Measurements from ENCODE around the gene SSNA1. TPM values are rescaled to one million over a fixed set of nuclear protein-coding genes. Genes with fewer than 3 reads are reported as not detected.

The SSNA1 gene
- total RNA-seq, 1 donor from 2014 or later: 57.3 TPM

DNA sequence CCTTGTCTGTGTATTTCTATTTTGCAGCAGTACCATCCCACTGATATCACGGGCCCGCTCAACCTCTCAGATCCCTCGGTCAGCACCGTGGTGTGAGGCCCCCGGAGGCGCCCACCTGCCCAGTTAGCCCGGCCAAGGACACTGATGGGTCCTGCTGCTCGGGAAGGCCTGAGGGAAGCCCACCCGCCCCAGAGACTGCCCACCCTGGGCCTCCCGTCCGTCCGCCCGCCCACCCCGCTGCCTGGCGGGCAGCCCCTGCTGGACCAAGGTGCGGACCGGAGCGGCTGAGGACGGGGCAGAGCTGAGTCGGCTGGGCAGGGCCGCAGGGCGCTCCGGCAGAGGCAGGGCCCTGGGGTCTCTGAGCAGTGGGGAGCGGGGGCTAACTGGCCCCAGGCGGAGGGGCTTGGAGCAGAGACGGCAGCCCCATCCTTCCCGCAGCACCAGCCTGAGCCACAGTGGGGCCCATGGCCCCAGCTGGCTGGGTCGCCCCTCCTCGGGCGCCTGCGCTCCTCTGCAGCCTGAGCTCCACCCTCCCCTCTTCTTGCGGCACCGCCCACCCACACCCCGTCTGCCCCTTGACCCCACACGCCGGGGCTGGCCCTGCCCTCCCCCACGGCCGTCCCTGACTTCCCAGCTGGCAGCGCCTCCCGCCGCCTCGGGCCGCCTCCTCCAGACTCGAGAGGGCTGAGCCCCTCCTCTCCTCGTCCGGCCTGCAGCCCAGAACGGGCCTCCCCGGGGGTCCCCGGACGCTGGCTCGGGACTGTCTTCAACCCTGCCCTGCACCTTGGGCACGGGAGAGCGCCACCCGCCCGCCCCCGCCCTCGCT lies 20.5 kb upstream of the SSNA1 start:
- no peak for DNase-seq

GRCh38 chr9:137168573-137168903 lies 19.9 kb upstream of the SSNA1 start:
- no peak for DNase-seq

DNA sequence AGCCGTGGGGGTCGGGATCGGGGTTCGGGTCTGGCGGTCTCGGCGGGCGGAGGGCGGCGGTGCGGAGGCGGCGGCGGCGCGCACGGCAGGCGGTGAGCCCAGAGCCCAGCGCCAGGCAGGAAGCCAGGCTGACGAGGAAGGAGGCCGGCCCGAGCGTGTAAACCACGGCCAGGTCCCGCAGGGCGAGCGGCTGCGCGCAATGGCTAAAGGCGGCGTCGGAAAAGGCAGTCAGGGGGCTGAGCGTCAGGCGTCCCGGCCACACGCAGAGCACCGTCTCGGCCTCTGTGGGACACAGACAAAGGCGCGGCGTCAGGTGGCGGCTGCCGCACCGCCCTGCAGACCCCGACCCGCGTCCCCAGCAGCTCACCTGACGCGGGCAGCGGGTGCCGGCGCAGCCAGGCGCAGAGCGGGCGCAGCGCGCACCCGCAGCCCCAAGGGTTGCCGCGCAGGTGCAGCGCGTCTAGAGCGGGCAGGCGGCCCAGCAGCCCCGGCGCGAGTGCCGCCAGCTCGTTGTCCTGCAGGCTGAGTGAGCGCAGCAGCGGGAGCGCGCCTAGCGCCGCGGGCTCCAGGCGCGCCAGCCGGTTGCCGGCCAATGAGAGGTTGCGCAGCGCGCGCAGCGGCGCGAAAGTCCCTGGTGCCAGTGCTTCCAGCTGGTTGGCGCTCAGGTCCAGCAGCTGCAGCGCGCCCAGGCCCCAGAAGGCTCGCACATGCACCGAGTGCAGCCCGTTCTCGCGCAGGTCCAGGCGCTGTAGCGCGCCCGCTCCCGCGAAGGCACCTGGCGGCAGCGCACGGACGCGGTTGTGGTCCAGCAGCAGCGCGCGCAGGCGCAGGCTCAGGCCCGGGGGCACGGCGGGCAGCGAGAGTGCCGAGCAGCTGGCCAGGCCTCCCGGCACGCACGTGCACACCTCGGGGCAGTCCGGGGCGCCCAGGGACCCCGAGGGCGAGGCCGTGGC lies 19.3 kb upstream of the SSNA1 start:
- peak; percentile 62 for DNase-seq

DNA sequence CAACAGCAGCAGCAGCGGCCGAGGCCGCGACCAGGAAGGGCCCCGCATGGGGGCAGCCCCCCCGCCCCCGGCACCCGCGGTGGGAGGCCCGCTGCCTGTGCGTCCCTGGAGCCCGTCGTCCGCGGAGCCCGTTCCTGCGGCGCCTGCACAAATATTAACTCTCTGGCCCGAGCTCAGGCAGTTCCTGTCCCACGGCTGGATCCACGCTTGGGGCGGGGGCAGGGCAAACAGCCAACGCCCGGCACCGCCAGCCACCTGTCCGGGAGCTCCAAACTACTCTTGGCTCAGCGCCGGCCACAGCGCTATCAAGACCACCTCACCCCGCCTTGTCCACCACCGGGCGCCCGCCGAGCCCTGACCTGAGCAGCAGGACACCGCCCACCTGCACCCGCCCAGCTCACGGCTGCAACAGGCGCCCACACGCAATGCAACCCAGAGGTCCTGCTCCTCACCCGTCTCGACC lies 18.5 kb upstream of the SSNA1 start, which contains the start of gene LRRC26:
Gene LRRC26 (minus strand): TSS at position 156 of the 463 bp plus-strand sequence. CDS start 108 bp downstream, at position 48.
- DNase-seq: no peak

- no peak for DNase-seq
Observed at GRCh38 chr9:137170486-137171148, 17.9 kb upstream of the SSNA1 start.

GRCh38 chr9:137171149-137171900 lies 17.2 kb upstream of the SSNA1 start:
- no peak for DNase-seq

DNA sequence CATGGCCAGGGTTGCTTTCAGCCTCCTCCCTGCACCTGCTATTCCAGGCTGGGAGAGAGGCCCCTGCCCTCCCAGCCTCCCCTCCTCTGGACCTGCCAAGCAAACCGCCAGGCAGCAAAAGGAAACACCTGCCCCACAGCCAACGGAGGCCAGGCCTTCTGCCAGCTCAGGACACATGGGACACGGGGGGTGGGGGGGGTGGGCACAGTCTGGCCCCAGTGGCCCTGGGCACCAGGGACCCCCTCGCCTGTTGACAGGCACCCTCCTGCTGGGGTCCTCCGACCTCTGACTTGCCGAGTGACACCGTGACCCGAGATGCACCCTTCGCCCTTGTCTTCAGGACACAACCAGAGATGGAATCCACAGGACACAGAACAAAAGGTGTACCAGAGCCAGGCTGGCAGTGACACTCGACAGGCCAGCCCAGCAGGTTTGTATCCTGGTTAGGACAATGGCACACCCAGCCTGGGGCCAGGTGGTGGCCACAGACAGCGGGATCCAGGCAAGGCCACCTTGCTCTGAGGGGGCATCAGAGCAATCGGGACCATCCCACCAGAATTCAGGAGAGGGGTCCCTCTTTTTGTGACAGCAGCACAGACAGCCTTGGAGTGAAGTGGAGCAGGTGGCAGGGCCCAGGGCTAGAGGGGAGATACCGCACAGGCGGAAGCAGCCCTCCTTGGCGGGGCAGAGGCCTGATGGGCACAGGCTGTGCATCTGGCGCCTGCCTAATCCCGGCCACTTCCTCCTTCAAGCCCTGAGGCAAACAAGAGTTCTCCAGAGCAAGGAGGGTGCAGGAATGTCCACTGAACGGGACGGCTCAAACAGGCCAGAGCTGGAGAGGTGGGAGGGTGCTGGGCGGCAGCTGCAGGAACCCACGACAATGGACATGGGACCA lies 15.3 kb upstream of the SSNA1 start:
- no peak for DNase-seq

DNA sequence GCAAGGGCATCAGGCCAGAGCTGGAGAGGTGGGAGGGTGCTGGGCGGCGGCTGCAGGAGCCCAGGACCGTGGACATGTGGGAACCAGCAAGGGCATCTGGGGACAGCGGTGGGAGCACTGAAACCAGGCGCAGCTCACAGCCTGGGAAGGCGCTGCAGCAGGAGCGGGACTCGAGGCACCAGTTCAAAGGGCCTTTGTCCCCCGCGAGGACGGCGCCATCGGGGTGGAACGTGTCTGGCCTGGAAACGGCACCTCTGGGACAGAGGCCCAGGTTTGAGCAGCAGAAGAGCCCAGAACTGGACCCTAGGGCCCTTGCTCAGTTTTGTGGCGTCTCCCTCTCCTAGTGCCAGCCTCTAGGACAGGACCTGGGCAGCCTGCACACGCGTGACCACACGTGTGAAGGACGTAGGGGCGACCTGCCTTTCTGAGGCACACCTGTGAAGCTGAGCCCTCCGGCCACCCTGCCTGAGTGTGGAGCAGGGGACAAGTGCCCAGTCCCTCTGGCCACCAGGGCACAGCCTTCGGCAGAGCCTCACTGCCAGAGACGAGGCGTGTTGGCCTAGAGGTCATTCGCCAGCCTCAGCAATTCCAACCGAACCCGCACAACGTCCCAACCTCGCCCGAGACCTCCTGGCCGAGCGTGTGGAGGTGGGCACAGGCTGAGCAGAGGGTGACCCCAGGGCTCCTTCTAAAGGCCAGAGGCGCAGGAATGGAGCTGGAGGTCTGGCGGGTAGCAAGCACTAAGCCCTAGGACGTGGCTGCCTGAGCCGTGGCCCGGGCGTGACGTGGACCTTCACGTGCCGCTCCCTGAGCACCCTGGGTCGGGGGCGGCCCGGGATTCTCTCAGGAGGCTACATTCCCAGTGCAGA lies 14.4 kb upstream of the SSNA1 start:
- no peak for DNase-seq

- no peak for DNase-seq
Observed at GRCh38 chr9:137174722-137175293, 13.7 kb upstream of the SSNA1 start.

- no peak for DNase-seq
Observed at GRCh38 chr9:137175345-137175961, 13.0 kb upstream of the SSNA1 start.

GRCh38 chr9:137176302-137177182 lies 11.9 kb upstream of the SSNA1 start:
- peak; percentile 38 for DNase-seq

- DNase-seq: no peak
Observed at GRCh38 chr9:137178201-137178938, 10.1 kb upstream of the SSNA1 start.

GRCh38 chr9:137178939-137179630 lies 9.4 kb upstream of the SSNA1 start:
- no peak for DNase-seq

DNA sequence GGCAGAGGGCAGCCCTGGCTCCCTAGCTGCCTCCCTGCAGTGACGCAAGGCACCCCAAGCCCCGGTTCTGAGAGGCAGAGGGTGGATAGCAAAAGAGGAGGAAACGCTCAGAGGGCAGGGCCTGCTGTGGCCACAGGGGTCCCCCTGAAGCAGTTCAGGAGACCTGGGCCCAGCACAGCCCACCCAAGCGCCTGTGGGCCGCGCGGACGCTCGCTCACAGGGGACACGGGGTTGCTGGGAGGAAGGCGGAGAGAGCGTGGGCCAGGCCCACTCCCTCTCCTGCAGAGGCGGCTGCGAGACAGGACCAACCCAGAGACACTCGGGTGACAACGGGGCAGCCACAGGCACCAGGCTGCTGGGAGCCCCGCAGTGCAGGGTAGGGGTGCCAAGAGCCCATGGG lies 8.7 kb upstream of the SSNA1 start:
- DNase-seq: no peak

- DNase-seq: no peak
Observed at GRCh38 chr9:137180491-137180890, 8.0 kb upstream of the SSNA1 start.

GRCh38 chr9:137181680-137182079 lies 6.8 kb upstream of the SSNA1 start:
- no peak for DNase-seq
